Measurements from ENCODE around the gene ECEL1.

DNA sequence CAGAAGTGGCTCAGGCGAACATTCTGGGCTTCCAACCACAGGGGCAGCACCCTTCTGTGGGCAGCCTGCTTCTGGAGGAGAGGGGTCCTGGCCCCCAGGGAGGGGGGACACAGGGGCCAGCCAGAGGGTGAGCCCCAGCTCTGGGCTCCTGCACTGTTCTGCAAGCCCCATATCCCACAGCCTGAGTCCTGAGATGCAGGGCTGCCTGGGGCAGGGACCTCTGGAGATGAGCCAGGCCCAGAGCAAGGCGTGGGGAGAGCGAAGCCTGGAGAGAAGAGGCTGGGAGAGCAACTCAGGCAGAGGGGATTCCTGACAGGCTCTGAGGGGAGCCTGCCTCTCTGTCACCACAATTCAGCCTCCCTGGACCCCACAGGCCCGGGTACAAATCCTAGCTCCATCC is 19.1 kb upstream of the ECEL1 start:
- TF ChIP-seq CTCF (IDR thresholded peaks at IDR 0.05) (no peak), POLR2A (IDR thresholded peaks at IDR 0.05) (no peak)
